CD14-positive monocyte (primary cell): Measurements from ENCODE around the gene TRAF6. TPM values are rescaled to one million over a fixed set of nuclear protein-coding genes. Genes with fewer than 3 reads are reported as not detected.
A peak's percentile ranks its signal among the peaks of the same experiment; 100 is the strongest.

ENCODE experiments used
- DNase-seq, 3 donors: peaks; one replicate each; pipeline ENCODE4 v3.0.0-alpha.2; 2011 to 2022
- H2AFZ ChIP-seq: 2 replicates; pipeline ENCODE4 v1.6.0; 2012; ENCODE audit warnings: mild to moderate bottlenecking, low read depth, low read length, inconsistent platforms; ENCODE audit not compliant: insufficient read depth, poor library complexity, severe bottlenecking
- H3K27ac ChIP-seq, 2 donors: 1 replicate in 1 of 2; 2 replicates in 1 of 2; pipeline ENCODE4 v1.5.1; 2012 to 2013; ENCODE audit warnings: low read length in 2 of 2, control low read depth in 1 of 2, inconsistent platforms in 1 of 2, low read depth in 1 of 2, mild to moderate bottlenecking in 1 of 2
- H3K27me3 ChIP-seq, 2 donors: one replicate each; pipeline versions ENCODE4 v1.6.0 to v1.6.1; 2011 to 2013; ENCODE audit warnings: low read length in 2 of 2; ENCODE audit not compliant: control insufficient read depth in 2 of 2, insufficient read depth in 2 of 2
- H3K36me3 ChIP-seq, 2 donors: replicated peaks in 1 of 2; 1 replicate in 1 of 2; 2 replicates in 1 of 2; pipeline versions ENCODE4 v1.5.1 to v1.6.1; 2012 to 2013; ENCODE audit warnings: low read length in 2 of 2, control low read depth in 1 of 2, inconsistent platforms in 1 of 2, mild to moderate bottlenecking in 1 of 2; ENCODE audit not compliant: insufficient read depth in 2 of 2, control insufficient read depth in 1 of 2
- H3K4me1 ChIP-seq, 2 donors: 1 replicate in 1 of 2; 2 replicates in 1 of 2; pipeline versions ENCODE4 v1.5.1 to v1.6.1; 2012 to 2013; ENCODE audit warnings: low read length in 2 of 2, control low read depth in 1 of 2, inconsistent platforms in 1 of 2, mild to moderate bottlenecking in 1 of 2, moderate library complexity in 1 of 2; ENCODE audit not compliant: insufficient read depth in 2 of 2, control insufficient read depth in 1 of 2
- H3K4me2 ChIP-seq: replicated peaks from 2 replicates; pipeline ENCODE3; 2012; ENCODE audit warnings: low read length, moderate library complexity, mild to moderate bottlenecking; ENCODE audit not compliant: poor library complexity, severe bottlenecking; ENCODE audit errors: extremely low read depth
- H3K4me3 ChIP-seq, 3 experiments: fragments of 200-600 bp in 1 of 3; sonication (generic) in 1 of 3; replicated peaks in 1 of 3; 1 replicate in 2 of 3; 2 replicates in 1 of 3; pipeline ENCODE4 v1.5.1; 2011 to 2013; ENCODE audit warnings: low read length in 3 of 3, mild to moderate bottlenecking in 3 of 3, control low read depth in 2 of 3, low read depth in 2 of 3, inconsistent platforms in 1 of 3, moderate library complexity in 1 of 3
- H3K79me2 ChIP-seq: 2 replicates; pipeline ENCODE4 v1.6.0; 2012; ENCODE audit warnings: mild to moderate bottlenecking, control low read depth, inconsistent platforms, low read length, moderate library complexity; ENCODE audit not compliant: insufficient read depth
- H3K9ac ChIP-seq: 2 replicates; pipeline ENCODE4 v1.6.0; 2017; ENCODE audit warnings: low read length, mild to moderate bottlenecking; ENCODE audit not compliant: insufficient read depth, poor library complexity, severe bottlenecking
- H3K9me3 ChIP-seq, 2 donors: replicated peaks in 1 of 2; 1 replicate in 1 of 2; 2 replicates in 1 of 2; pipeline versions ENCODE4 v1.5.1 to v1.6.1; 2012 to 2013; ENCODE audit warnings: low read length in 2 of 2, control low read depth in 1 of 2; ENCODE audit not compliant: control insufficient read depth in 1 of 2, insufficient read depth in 1 of 2
- H4K20me1 ChIP-seq: 2 replicates; pipeline ENCODE4 v1.6.0; 2012; ENCODE audit warnings: mild to moderate bottlenecking, low read length, control low read depth, moderate library complexity; ENCODE audit not compliant: insufficient read depth
- H3K27ac Mint-ChIP-seq, 7 donors: one replicate each; pipeline ENCODE4 v1.8.0; 2020; ENCODE audit warnings: mild to moderate bottlenecking in 7 of 7, mixed read lengths in 7 of 7, moderate library complexity in 6 of 7, inconsistent platforms in 2 of 7
- H3K27me3 Mint-ChIP-seq, 3 donors: one replicate each; pipeline ENCODE4 v1.8.0; 2021 to 2022; ENCODE audit warnings: low read depth in 3 of 3, mild to moderate bottlenecking in 3 of 3, mixed read lengths in 3 of 3, moderate library complexity in 3 of 3, inconsistent platforms in 1 of 3
- H3K36me3 Mint-ChIP-seq, 2 donors: one replicate each; pipeline ENCODE4 v1.8.0; 2020; ENCODE audit warnings: mixed read lengths in 2 of 2, inconsistent platforms in 1 of 2, mild to moderate bottlenecking in 1 of 2
- H3K4me1 Mint-ChIP-seq: one replicate; pipeline ENCODE4 v1.8.0; 2020; ENCODE audit warnings: mild to moderate bottlenecking, mixed read lengths
- H3K4me3 Mint-ChIP-seq, 2 donors: one replicate each; pipeline ENCODE4 v1.8.0; 2020; ENCODE audit warnings: mild to moderate bottlenecking in 2 of 2, mixed read lengths in 2 of 2, moderate library complexity in 1 of 2
- H3K9me3 Mint-ChIP-seq, 7 donors: one replicate each; pipeline ENCODE4 v1.8.0; 2020 to 2022; ENCODE audit warnings: mixed read lengths in 7 of 7, mild to moderate bottlenecking in 6 of 7, moderate library complexity in 6 of 7, inconsistent platforms in 2 of 7
- CTCF ChIP-seq: fragments of 200-600 bp; IDR thresholded peaks from one replicate; pipeline ENCODE4 v1.8.0; 2022; ENCODE audit warnings: antibody characterized with exemption, mild to moderate bottlenecking
- intact Hi-C, 2 donors: fragments of 100-400 bp; cut with micrococcal nuclease; formaldehyde crosslinking; loops; one replicate each; pipeline versions ENCODE4 v1.15.0 to v1.15.1; 2023
- polyA plus RNA-seq, 3 donors: library from polyadenylated mRNA; depleted of rRNA in 1 of 3; unstranded in 2 of 3; stranded (reverse) in 1 of 3; fragments of 300-500 nt in 2 of 3; fragments of >200 nt in 1 of 3; fragmentation: Illumina TruSeq in 2 of 3; gene quantifications; 1 replicate in 2 of 3; 2 replicates in 1 of 3; pipeline ENCODE4 v1.2.3, GENCODE V29; 2012 to 2021

The TRAF6 gene
- polyA plus RNA-seq, 3 donors: 5.5 to 7.3 (median 6.7) TPM

GRCh38 chr11:36493332-36493731 is 16.7 kb downstream of the TRAF6 start:
- Mint-ChIP-seq H3K36me3 (peaks cover 64 to 89% of the 10 kb centered on the region in 2 donors), H3K4me3 (no peak overlapping the region), H3K27me3 (no peaks in the 10 kb centered on the region), H3K9me3 (no peaks in the 10 kb centered on the region), H3K4me1 (peaks cover 6% of the 10 kb centered on the region), H3K27ac (no peak overlapping the region)
- intact Hi-C loops: loop anchor here (5.0 to 10.0 kb wide), 2 partner anchors 201 to 549 kb away; partner anchors contain the start of gene LDLRAD3 (in 1 of the 2)
- Histone ChIP-seq H3K9ac (no peak overlapping the region), H4K20me1 (peaks cover 16% of the 10 kb centered on the region), H3K36me3 (peaks cover 75 to 97% of the 10 kb centered on the region in 2 donors), H2AFZ (no peak overlapping the region), H3K27ac (peak overlapping the region in 1 of 2 donors; percentile 18), H3K4me3 (no peak overlapping the region), H3K4me1 (peaks cover 0 to 1% of the 10 kb centered on the region in 2 donors), H3K9me3 (no peaks in the 10 kb centered on the region), H3K79me2 (peaks cover 11% of the 10 kb centered on the region), H3K4me2 (no peak overlapping the region), H3K27me3 (no peaks in the 10 kb centered on the region)
- DNase-seq: no peak
- no peak for TF ChIP-seq CTCF

GRCh38 chr11:36492724-36493304 is 17.3 kb downstream of the TRAF6 start:
- H3K27ac Mint-ChIP-seq: peak overlapping the region in 2 of 7 donors; percentile 40 to 53
- Histone ChIP-seq H3K36me3 (peaks cover 71 to 93% of the 10 kb centered on the region in 2 donors), H3K27ac (peak overlapping the region in 1 of 2 donors; percentile 18), H3K4me3 (no peak overlapping the region), H3K27me3 (no peaks in the 10 kb centered on the region), H3K9me3 (no peaks in the 10 kb centered on the region), H4K20me1 (peaks cover 12% of the 10 kb centered on the region), H3K4me2 (no peak overlapping the region), H3K79me2 (peaks cover 11% of the 10 kb centered on the region), H2AFZ (no peak overlapping the region), H3K4me1 (peaks cover 5 to 7% of the 10 kb centered on the region in 2 donors), H3K9ac (no peak overlapping the region)
- H3K4me1 Mint-ChIP-seq: peaks cover 11% of the 10 kb centered on the region
- H3K36me3 Mint-ChIP-seq: peaks cover 61 to 84% of the 10 kb centered on the region in 2 donors
- no peaks in the 10 kb centered on the region for H3K27me3 Mint-ChIP-seq
- TF ChIP-seq CTCF: peak; percentile 82
- DNase-seq: peak; percentile 41 to 57 (median 50)
- intact Hi-C loops: loop anchor here (5.0 to 10.0 kb wide), 2 partner anchors 201 to 548 kb away; partner anchors contain the start of gene LDLRAD3 (in 1 of the 2)
- no peak overlapping the region for H3K4me3 Mint-ChIP-seq
- H3K9me3 Mint-ChIP-seq: no peaks in the 10 kb centered on the region
